NCI-H2107 treated with DMSO at 0.1 percent for 48 hours (cell line): ENCODE data around the gene NUP93.
"Not testable (repeated sequence)": the region's sequence is repeated elsewhere in the genome, so short reads cannot be mapped to it uniquely, and the experiment has no call there.

Experiments used
- DNase-seq: peaks from one replicate; lab custom pipeline; 2025; ENCODE audit not compliant: unreplicated experiment; lab: John Stamatoyannopoulos, UW

The NUP93 gene

GRCh38 chr16:56708525-56709442, 21.1 kb upstream of the NUP93 start:
- DNase-seq: no peak

DNA sequence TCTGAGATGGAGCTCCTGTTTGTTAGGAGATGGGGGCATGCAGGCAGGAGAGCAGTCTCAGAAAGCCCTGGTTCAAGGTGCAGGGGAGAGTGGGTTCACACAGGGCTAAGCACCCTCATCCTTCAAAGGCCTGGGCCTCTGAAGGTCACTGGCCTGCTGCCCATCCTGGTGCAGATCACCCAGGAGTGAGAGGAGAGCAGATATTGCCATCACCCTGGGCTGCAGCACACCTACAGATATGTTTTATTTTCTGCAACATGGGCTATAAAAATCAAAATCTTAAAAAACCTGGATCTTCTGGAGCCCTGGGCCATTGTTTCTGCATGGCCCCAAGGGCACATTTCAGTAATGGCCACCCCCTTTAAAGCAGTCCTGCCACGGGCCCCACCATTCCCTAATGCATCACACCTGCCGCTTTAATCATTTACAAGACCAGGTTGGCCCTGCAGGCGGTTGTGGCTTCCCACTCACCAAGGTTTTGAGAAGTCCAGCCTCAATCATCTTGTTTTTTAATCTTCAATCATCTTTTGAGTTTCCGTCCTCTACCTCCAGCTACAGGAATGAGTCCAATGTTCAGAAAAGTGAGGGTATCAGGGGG, 20.4 kb upstream of the NUP93 start:
- no peak for DNase-seq

DNA sequence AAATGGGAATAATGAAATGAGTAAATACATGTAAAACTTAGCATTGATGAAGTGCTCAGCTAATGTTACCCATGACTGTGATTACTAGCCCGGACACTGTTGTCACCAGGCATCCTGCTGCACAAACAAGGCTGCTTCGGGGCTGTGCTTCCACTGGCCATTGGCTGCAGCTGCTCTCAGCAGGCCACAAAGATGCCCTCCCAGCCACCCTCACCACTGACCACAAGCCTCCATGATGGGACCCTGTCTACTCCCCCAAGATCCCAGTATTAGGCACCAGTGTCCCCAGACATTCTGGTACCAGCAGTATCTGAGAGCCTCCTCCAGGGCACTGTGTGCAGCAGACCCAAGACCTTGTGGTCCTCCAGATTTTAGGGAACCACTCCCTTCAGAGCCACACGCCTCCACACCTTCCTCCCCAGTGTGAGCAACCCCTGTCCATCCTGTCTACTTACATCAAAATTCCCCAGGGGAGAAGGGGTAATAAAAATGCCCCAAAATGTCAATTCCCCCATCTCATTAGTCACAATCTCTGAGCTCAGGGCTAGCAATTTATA, 19.7 kb upstream of the NUP93 start:
- no peak for DNase-seq

- DNase-seq: no peak
These were observed 18.1 kb upstream of the NUP93 start for GRCh38 chr16:56711862-56712261.

GRCh38 chr16:56713794-56714193, 16.1 kb upstream of the NUP93 start:
- DNase-seq: no peak

GRCh38 chr16:56715126-56715525, 14.8 kb upstream of the NUP93 start:
- DNase-seq: no peak

DNA sequence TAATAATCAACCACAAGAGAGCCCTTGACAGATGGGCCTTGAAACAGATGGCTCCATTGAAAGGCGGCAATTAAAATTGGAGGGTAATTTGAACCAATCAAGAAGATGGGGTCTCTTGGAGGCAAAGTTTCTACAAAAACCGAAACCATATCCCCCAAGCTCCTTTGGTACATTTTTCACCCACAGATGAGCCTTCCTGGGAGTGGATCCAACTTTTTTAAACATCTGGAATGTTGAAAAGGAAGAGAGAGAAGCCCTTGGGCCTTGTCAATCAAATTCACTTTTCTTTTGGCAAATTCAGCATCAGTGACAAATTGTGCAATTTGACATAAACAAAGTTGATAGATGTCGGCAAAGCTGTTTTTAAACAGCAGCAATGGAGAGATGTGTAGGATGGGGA, 13.2 kb upstream of the NUP93 start:
- DNase-seq: no peak

- DNase-seq: not testable (repeated sequence)
These were observed 12.4 kb upstream of the NUP93 start for GRCh38 chr16:56717532-56717931.

GRCh38 chr16:56722200-56722842, 7.6 kb upstream of the NUP93 start:
- no peak for DNase-seq

- no peak for DNase-seq
These were observed 5.7 kb upstream of the NUP93 start for GRCh38 chr16:56724191-56724590.

GRCh38 chr16:56726283-56726682, 3.6 kb upstream of the NUP93 start:
- no peak for DNase-seq

DNA sequence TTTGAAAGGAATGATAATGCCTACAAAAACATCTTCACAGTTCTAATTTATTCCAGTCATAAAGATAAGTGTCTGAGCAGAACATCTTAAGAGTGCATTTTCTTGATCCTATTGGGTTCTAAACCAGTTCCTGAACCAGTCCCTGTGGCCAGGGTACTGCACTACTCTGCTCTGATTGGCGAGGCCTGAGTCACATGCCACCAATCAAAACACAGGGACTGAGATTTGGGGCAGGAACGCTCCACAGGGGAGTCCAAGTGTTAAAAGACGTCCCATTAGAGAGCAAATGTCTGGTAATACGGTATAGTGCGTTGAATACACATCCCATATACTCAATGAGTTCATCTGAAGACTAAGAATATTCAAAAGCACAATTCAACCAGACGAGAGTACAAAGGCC, 3.0 kb upstream of the NUP93 start:
- no peak for DNase-seq

DNA sequence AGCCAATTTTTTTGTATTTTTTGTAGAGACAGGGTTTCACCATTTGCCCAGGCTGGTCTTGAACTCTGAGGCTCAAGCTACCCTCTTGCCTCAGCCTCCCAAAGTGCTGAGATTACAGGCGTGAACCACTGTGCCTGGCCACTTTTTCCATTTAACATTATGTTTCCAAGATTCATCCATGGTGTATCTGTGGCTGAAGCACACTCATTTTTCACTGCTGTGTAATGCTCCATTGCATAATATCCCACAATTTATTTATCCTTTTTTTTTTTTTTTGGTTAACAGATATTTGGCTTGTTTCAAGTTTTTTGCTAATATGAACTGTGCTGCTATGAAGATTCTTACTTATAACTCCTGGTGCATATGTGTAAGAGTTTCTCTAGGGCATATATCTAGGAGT, 1.9 kb upstream of the NUP93 start:
- DNase-seq: no peak

- DNase-seq: peak; percentile 37
These were observed 772 bp upstream of the NUP93 start for GRCh38 chr16:56728980-56729734.

GRCh38 chr16:56732366-56732765, 2.4 kb downstream of the NUP93 start:
- no peak for DNase-seq

DNA sequence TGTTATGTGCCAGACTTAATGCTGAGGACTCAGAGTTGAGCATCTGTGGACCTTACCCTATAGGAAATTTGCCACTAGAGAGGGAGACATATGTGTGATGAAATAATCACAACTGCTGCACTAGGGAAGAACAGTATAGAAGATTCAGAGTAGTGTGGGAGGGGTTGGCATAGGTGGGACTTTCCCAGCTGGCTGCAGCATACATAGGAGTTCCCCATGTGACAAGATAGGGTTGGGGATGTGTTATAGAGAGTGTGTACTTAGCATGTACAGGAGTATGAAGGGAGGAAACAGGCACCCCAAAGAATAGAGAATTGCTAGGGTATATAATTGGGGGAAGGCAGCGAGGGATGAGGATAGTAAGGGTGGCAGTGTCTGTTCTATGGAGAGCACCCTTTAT, 2.9 kb downstream of the NUP93 start:
- DNase-seq: no peak

- DNase-seq: no peak
These were observed 4.5 kb downstream of the NUP93 start for GRCh38 chr16:56734429-56734828.

GRCh38 chr16:56736476-56736875, 6.5 kb downstream of the NUP93 start:
- DNase-seq: no peak

DNA sequence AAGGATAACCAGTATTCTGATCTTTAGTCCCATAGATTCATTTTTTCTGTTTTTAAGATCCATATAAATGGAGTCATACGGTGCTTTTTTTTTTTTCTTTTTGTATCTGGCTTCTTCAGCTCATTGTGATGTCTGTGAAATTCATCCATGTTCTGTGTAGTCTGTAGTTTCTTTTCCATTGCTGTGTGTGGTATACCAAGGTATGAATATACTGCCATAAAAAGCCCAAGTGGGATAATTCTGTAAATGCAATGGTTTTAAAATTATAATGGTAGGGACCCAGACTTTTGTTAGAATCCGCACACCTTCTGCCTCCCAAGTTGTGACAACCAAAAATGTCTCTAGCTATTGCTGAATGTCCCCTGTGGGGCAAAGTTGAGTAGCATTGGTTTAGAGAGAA, 7.6 kb downstream of the NUP93 start:
- no peak for DNase-seq

GRCh38 chr16:56738221-56738620, 8.3 kb downstream of the NUP93 start:
- DNase-seq: no peak

DNA sequence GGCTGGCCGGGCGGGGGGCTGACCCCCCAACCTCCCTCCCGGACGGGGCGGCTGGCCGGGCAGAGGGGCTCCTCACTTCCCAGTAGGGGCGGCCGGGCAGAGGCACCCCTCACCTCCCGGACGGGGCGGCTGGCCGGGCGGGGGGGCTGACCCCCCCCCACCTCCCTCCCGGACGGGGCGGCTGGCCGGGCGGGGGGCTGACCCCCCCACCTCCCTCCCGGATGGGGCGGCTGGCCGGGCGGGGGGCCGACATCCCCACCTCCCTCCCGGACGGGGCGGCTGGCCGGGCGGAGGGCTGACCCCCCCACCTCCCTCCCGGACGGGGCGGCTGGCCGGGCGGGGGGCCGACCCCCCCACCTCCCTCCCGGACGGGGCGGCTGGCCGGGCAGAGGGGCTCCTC, 9.4 kb downstream of the NUP93 start:
- not testable (repeated sequence) for DNase-seq
